ENCODE measurements around the gene SERPINH1. TPM values are rescaled to one million over a fixed set of nuclear protein-coding genes. Genes with fewer than 3 reads are reported as not detected.
A peak's percentile ranks its signal among the peaks of the same experiment; 100 is the strongest.

The SERPINH1 gene
- polyA plus RNA-seq, 2 of the 4 experiments (the other 2 are of a cell fraction): 70.7 to 162 TPM

- 61% methylated on average over 3 of the region's 3 CpGs for WGBS (ENCODE audit: missing lambda C conversion rate)
- FAIRE-seq (no peak), ATAC-seq (no peak), DNase-seq (ENCODE audit: low read depth in 1 of 2, low spot score in 1 of 2) (no peak)
- Histone ChIP-seq H3K4me3 (no peak overlapping the region), H3K4me1 (peaks cover 24% of the 10 kb centered on the region), H3K9me3 (no peaks in the 10 kb centered on the region), H3K4me2 (no peak overlapping the region), H3K27ac (no peak overlapping the region)
- CTCF ChIA-PET: interaction anchor here (0.6 to 17.4 kb wide), 25 partner anchors 10 to 250 kb away, joined by 3 to 432 read pairs (median 7); no protein-coding TSS in a partner anchor
- TF ChIP-seq HES2 (IDR thresholded peaks at IDR 0.05) (no peak), CHD2 (IDR thresholded peaks at IDR 0.05; ENCODE audit: low read length, partially characterized antibody) (no peak), RAD21 (conservative IDR thresholded peaks at IDR 0.05 in 1 of 2, IDR thresholded peaks at IDR 0.05 in 1 of 2) (no peak), ZSCAN20 (CRISPR knock-in tag; IDR thresholded peaks at IDR 0.05) (no peak), CTCF (IDR thresholded peaks at IDR 0.05) (no peak), CBX2 (IDR thresholded peaks at IDR 0.05; ENCODE audit: borderline replicate concordance, low read depth) (no peak), SMC3 (IDR thresholded peaks at IDR 0.05) (no peak), ZC3H11A (IDR thresholded peaks at IDR 0.05) (no peak), FOSB (CRISPR knock-in tag; IDR thresholded peaks at IDR 0.05) (no peak), JUN (IDR thresholded peaks at IDR 0.05) (no peak), USF2 (IDR thresholded peaks at IDR 0.05) (no peak)
- POLR2A ChIA-PET: no interaction called here
Measured at GRCh38 chr11:75530577-75530976, 31.5 kb upstream of the SERPINH1 start.

GRCh38 chr11:75531325-75531724 lies 30.7 kb upstream of the SERPINH1 start:
- H3K4me1 ChIP-seq: peaks cover 24% of the 10 kb centered on the region
- no peak for DNase-seq (ENCODE audit: low read depth in 1 of 2, low spot score in 1 of 2)
- no peak overlapping the region for H3K4me3 ChIP-seq
- H3K27ac ChIP-seq: no peak overlapping the region; a peak in 1 of 6 replicates
- H3K9me3 ChIP-seq: no peaks in the 10 kb centered on the region
- CTCF ChIA-PET: interaction anchor here (0.7 to 17.4 kb wide), 42 partner anchors 9 to 336 kb away, joined by 3 to 432 read pairs (median 6); no protein-coding TSS in a partner anchor
- TF ChIP-seq CBX2 (IDR thresholded peaks at IDR 0.05; ENCODE audit: borderline replicate concordance, low read depth) (no peak), HES2 (IDR thresholded peaks at IDR 0.05) (no peak)
- POLR2A ChIA-PET: no interaction called here
- 97% methylated on average over 3 of the region's 4 CpGs for WGBS (ENCODE audit: missing lambda C conversion rate)
- ATAC-seq: no peak
- no peak for FAIRE-seq
- H3K4me2 ChIP-seq: no peak overlapping the region

- no peak overlapping the region for H3K4me3 ChIP-seq
- FAIRE-seq (no peak), ATAC-seq (peak; percentile 58 to 74; a peak in 4 of 6 replicates), DNase-seq (ENCODE audit: low read depth in 1 of 2, low spot score in 1 of 2) (peak; percentile 71 to 82)
- WGBS (ENCODE audit: missing lambda C conversion rate): 47% methylated on average over 7 of the region's 7 CpGs
- peaks cover 30% of the 10 kb centered on the region for H3K4me1 ChIP-seq
- TF ChIP-seq CTCF (IDR thresholded peaks at IDR 0.05) (peak; percentile 96), CBX2 (IDR thresholded peaks at IDR 0.05; ENCODE audit: borderline replicate concordance, low read depth) (no peak), USF2 (IDR thresholded peaks at IDR 0.05) (no peak), RAD21 (conservative IDR thresholded peaks at IDR 0.05 in 1 of 2, IDR thresholded peaks at IDR 0.05 in 1 of 2) (peak; percentile 98 to 99), SMC3 (IDR thresholded peaks at IDR 0.05) (peak; percentile 99), KDM5A (IDR thresholded peaks at IDR 0.05) (no peak)
- no peaks in the 10 kb centered on the region for H3K9me3 ChIP-seq
- ChIA-PET POLR2A (no interaction called here), CTCF (interaction anchor here (0.6 to 17.4 kb wide), 74 partner anchors 8 to 335 kb away, joined by 3 to 432 read pairs (median 5); partner anchors contain the start of gene RPS3)
- H3K4me2 ChIP-seq: peak overlapping the region; percentile 67
- peak overlapping the region; percentile 17 to 18; a peak in 2 of 6 replicates for H3K27ac ChIP-seq
Measured at GRCh38 chr11:75532200-75533048, 29.6 kb upstream of the SERPINH1 start.
